GM21717 (cell line): ENCODE measurements around the gene LRTM1.

Experiments used
- ATAC-seq: cut with Tn5 transposase; IDR thresholded peaks from one replicate; pipeline ENCODE4 v1.9.1; 2021; ENCODE audit warnings: mild to moderate bottlenecking, moderate library complexity; ENCODE audit not compliant: unreplicated experiment

The LRTM1 gene

GRCh38 chr3:54941690-54942362 lies 14.0 kb upstream of the LRTM1 start:
- no peak for ATAC-seq

DNA sequence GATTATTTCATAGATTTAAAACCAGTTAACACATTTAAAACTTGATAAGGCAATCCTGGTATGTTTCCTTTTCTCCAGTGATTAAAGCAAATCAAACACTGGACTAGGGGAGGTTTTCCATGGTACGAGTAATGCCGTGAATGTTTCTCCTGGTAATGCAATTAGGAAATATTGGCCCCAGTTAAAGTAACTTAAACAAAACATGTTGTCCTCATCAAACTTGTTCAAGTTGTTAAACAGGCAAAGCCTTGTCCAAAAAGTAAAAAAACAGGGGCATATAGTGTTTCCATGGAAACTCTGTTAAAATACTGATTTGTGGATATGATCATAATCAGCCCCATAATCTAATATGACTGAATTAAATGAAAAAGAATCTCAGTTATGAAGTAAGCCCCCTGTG lies 13.1 kb upstream of the LRTM1 start:
- no peak for ATAC-seq

DNA sequence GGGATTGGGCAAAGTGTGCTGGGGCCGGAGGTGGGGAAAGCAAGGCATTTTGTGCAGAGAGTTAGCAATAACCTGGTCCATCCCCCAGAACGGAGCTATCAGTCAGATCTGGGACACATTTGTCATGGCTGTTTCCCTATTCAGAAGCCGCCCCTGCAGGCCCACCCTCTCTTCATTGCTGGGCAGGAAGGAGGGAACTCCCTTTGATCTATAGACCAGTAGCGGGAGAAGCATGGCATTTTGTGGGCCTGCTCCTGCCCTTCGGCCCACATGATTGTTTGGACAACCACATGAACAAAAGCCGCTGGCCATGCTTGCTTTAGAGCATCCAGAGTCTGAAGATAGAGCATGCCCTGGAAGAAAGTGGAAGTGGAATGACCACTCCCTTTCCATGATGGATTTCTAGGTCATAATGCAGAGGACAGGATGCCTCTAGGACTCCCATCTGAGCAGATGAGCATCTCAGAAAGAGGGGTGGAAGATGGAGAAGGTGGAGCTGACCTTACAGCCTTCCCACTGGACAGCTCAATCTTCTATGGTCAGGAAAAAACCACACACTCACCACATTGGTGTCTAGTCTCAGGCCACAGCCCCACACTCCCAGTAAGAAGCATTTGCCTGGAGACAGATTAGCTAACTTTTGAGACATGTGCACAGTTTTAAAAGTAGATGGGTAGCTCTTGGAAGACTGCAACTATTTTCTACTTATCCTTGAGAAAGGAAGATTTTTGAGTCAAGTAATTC lies 11.9 kb upstream of the LRTM1 start:
- ATAC-seq: no peak

GRCh38 chr3:54936561-54936960 lies 8.7 kb upstream of the LRTM1 start:
- ATAC-seq: no peak

DNA sequence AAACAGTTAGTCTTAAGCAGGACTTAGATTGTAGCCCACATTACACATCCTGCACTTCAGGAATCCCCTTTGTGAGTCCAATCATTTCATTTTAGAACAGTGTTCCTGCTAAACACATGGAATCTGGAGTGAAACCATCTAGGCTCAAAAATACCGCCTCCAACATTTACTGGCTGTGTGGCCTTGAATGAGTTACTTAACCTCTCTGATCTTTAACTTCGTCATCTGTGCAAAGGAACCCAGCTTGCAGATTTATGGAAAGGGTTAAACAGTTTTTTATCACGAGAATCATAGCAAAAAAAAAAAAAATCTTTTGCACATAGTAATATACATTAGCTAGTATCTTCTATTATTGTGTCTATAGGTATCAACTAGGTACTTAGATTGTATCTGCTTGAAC lies 8.0 kb upstream of the LRTM1 start:
- ATAC-seq: no peak

DNA sequence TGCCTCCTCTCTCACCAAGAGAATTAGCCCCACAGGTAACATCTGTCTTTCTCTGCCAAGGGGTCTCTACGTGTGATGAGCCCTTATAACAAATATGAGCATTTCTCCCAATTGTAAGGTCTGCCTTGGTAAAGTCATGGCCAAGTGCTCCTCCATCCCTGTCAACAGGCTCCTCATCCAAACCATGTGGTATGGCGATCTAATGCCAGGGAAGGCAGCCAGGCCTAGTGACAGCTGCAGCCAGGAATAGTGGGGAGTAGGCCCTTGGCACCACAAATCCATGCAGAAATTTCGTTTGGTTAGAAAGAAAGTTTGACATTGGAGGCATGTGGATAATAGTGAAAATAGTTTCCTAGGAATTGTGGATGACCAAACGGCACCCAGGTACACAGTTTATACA lies 4.7 kb upstream of the LRTM1 start:
- no peak for ATAC-seq

DNA sequence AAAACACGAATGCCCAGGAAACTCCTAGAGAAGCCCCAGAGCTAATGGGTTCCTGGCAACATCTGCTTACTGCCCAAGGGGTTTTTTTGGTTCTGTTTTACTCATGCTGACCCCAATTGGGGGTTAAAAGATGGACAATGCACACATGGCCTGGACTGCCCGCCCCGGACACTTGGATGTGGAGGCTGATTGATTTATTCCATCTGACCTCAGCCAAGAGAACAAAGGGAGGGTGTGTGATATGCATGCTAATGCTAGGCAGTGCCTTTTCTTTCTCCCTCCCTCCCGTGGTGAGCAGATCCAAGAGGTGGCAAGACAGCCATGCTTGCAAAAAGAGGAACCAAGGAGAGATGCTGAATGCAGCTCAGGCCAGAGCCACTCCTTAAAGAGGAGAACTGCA lies 3.3 kb upstream of the LRTM1 start:
- ATAC-seq: no peak

- no peak for ATAC-seq
Observed at GRCh38 chr3:54918516-54918915, 9.3 kb downstream of the LRTM1 start.

DNA sequence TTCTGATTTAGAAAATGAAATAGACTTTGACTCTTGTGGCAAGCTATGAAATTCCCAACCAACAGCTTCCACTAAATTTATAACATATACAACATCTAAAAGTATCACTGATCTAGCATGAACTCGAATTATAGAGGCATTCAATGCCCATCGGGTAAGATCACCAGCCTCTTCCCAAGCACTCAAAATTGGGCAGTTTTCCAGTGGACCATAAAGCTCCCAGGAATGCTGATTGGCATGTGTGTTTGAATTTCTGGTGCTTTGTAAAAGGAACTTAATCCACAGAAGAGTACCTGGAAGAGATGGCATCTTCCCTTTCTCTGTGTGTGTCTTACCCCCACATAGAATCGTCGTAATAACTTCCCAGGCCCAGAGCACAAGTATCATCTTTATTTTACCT lies 10.0 kb downstream of the LRTM1 start:
- no peak for ATAC-seq

DNA sequence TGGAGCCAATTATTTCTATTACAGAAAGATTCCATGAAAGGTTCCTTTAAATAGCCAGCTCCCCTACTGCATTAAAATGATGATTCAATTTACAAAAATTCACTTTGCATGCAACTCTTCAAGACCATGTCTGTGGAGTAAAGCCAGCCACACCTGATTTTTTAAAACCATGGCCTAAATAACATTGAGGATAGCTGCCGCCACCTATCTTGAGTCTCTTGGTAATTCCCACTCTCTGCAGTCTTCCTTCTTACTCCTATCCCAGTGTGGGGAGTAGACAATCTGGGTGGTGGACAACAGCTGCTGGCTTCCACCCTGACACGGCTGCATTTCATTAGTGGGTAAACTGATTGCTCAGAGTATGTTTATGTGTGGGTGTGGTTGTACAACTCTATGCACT lies 10.7 kb downstream of the LRTM1 start:
- ATAC-seq: no peak

- ATAC-seq: no peak
Observed at GRCh38 chr3:54916732-54917131, 11.1 kb downstream of the LRTM1 start.

GRCh38 chr3:54915976-54916375 lies 11.9 kb downstream of the LRTM1 start:
- ATAC-seq: no peak

- ATAC-seq: no peak
Observed at GRCh38 chr3:54915181-54915580, 12.7 kb downstream of the LRTM1 start.

GRCh38 chr3:54914180-54914579 lies 13.7 kb downstream of the LRTM1 start:
- no peak for ATAC-seq

DNA sequence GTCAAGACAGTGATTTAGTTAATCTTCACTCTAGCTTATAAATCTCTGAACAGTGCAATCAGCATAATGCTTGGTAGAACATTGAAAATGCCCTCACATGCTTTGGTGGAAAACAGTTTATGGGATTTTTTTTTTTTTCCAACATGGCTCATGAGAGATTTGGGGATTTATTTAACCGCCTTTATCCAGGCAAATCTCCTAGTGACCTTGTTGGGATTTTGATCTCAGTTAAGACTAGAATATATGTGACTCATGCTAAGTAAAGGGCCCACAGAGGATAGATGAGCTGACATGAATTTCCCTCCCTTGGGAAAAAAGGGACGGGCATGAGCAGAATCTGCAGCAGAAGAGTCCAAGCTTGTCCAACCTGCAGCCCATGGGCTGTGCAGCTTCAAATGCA lies 18.7 kb downstream of the LRTM1 start:
- no peak for ATAC-seq

DNA sequence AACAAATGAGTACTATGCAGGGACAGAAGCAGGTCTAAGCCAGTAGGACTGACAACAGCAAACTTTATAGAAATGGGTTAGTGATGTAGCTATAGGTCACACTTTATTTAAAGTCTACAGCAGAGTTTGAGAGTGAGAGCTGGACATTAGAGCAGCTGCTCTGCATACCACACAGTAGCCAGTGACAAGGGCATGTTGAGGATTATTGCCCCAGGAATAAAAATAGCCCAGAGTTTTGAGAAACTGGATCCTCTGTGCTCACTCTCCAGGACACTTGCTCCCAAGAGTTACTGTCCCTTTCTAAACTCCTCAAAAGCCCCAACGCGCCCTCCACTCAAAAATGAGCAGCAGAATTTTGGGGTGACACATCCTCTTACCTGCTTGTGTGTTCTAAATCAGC lies 21.1 kb downstream of the LRTM1 start:
- no peak for ATAC-seq

GRCh38 chr3:54905920-54906319 lies 21.9 kb downstream of the LRTM1 start:
- no peak for ATAC-seq

DNA sequence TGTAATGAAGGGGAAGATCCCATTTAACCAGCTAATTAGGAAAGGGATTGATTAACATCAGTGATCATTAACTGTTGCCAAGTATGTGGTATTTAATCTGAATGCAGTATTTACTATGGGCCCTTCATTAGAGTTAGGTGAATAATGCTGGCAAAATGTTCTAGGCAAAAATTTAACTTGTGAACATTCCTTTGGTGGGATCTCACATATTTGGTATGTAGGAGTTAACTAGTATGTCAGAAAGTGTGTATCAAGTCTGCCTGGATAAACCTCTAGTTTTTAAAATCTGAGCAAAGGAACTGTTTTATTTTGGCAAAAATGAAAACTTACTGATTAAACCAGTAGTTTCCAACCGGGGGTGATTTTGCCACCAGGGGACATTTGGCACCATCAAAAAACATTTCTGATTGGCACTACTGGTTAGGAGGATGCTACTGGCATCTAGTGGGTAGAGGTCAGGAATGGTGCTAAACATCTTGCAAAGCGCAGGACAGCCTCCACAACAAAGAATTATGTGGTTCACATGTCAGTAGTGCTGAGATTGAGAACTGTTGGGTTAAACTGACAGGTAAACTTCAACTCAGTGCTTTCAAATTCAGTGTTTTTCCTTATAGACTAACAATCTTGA lies 22.5 kb downstream of the LRTM1 start:
- no peak for ATAC-seq

DNA sequence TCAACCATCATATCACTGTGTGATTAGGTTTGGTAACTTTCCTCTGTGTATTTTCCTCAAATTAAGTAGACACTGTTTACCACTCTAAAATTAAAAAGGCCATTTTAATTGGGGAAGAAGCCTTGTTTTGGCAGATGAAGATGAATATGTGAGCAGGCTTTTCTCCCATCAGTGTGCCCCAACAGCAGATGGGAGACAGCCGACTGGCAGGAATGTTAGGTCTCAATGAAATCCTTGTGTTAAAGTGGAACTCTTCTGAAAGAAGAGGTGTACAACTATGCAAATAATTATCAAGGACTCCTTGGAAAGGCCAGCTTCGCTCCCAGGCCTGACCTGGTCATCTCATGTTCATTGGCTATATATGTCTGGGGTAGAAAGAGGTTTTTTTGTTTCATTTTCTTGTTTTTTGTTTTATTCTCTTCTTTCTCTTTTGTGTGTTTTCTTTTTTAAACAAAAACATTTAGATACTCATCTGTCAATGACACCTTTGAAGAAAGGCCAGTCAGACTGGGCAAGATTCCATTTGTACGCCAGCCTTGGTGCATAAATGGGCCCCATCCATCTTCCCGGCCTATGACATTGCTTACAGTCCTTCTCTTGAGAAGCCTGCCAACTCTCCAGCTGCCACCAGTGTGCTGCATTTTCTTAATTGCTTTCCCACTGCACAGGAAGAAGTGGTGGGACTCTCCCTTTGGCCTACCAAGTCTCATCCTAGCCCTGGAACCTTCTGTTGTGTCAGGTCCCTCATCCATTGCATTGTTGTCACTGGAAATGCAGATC lies 25.8 kb downstream of the LRTM1 start:
- ATAC-seq: no peak

DNA sequence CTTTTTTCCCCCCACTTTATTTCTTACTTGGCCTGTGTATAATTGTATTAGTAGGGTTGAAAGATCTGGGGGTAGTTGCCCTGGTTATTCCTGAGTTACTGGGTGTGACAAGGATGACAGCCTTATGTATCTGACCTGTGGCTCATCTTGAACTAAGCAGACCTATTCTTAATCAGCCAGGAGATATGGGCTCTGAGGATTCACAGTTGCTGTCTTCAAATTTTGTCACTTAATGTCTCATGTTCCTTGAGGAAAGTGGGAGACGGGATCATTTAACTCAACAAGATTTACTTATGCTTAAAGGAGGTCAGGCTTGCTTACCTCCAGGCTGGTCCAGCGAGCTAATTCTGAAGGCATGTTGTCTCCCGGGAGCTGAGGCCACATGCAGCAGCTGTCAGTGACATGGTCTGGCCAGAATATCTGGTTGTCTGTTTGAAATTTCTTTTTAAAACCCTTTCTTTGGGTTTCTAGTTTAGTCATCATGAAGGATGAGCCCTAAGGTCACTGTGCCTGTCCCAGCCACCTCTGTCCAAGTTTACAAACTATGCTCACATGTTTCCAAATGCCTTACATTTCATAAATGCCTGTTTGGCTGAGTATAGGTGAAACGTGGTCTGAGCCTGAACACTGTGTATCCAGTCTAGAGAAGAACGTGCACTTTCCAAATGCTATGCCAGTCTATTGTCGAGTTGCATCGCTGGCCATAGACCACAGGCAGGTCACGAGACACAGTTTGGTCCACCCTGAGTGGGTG lies 26.8 kb downstream of the LRTM1 start:
- ATAC-seq: no peak

- no peak for ATAC-seq
Observed at GRCh38 chr3:54899273-54899672, 28.6 kb downstream of the LRTM1 start.
